GM18873 (cell line): Measurements from ENCODE around the gene TTBK1.

Experiments
- ATAC-seq: cut with Tn5 transposase; IDR thresholded peaks from one replicate; pipeline ENCODE4 v1.9.1; 2021; ENCODE audit warnings: mild to moderate bottlenecking, moderate library complexity, moderate number of reproducible peaks; ENCODE audit not compliant: unreplicated experiment, low FRiP score

The TTBK1 gene

GRCh38 chr6:43269273-43270007 lies 26.2 kb downstream of the TTBK1 start:
- no peak for ATAC-seq

DNA sequence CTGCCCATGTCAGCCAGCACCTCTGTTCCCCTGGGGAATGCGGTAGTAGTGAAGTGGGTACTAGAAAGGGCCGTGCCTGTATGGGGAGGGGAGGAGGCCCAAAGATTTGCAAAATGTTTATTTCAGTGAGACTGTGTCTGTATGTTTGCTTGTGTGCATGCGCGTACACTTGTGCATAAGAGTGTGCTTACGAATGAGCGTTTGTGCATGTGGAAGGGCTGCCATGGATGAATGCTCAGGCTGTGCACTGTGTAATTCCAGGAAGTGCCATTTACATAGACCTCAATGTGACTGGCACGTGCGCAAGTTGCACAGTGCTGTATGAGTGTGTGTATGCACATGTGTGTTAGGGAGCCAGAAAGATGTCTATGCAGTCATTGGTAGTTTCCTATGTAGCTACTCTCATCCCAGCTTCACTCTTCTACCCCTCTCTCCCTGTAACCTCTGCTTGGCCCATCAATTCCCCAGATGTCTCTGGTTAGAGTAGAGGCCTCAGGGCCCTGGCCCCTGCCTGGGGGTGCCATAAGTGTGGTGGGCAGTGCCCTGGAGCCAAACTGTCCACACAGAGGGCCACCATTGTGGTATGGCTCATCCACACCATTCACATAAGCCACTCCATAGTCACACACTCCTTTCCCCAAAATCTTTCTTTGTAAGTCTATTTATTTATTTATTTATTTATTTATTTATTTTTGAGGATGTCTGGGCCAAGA lies 28.0 kb downstream of the TTBK1 start:
- no peak for ATAC-seq

- no peak for ATAC-seq
Observed at GRCh38 chr6:43271944-43272343, 28.7 kb downstream of the TTBK1 start.

DNA sequence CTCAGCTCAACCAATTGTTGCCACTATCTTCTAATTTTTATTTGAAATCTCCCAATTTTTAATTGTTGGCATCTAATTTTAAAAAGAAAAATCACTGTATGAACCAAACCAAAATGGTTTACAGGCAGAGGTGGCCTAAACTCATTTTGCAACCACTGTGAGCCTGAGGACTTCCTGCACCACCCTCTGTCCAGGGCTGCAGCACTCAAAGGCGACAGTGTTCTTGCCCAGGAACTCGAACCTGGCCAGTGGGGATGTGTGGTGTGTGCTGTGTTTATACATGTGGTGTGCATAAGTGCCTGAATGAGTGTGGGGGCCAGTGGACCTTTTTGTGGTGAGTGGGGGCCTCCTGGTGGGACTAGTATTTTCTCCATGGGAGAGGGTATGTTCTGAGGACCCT lies 30.4 kb downstream of the TTBK1 start:
- ATAC-seq = no peak

DNA sequence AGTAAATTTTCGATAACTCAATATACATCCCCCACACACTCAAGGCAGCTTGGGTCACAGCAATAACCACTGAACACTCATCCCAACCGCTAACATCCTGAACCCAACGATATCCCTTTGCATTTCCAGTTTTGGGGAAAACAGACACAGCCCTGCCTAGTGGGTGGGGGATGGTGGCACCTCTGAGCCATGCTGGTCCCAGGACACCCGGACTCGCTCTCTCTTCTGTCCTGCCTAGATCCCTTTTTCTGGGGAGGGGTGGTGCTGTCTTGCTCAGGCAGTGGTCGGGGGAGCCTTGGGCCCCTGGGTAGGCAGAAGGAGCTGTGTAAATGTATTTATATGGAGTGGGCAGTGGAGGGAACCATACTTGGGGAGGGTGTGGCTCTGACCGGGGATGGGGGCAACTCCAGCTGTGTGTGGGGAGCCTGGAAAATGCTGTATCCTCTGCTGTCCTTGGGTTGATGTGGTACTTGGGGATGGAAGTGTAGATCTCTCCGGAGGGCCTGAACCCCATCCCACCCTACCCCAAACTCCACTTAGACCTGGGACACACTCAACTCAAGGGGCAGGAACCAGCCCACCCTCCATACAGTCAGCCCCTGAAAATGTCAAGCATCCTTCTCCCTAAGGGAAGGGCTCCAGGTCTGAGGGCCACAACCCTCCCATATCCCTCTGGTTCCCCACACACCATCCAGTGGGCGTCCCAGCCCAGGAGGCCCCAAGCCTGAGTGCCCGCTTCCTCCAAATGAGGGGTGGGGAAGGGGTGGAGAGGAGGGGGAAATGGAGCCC lies 31.0 kb downstream of the TTBK1 start:
- ATAC-seq = no peak

DNA sequence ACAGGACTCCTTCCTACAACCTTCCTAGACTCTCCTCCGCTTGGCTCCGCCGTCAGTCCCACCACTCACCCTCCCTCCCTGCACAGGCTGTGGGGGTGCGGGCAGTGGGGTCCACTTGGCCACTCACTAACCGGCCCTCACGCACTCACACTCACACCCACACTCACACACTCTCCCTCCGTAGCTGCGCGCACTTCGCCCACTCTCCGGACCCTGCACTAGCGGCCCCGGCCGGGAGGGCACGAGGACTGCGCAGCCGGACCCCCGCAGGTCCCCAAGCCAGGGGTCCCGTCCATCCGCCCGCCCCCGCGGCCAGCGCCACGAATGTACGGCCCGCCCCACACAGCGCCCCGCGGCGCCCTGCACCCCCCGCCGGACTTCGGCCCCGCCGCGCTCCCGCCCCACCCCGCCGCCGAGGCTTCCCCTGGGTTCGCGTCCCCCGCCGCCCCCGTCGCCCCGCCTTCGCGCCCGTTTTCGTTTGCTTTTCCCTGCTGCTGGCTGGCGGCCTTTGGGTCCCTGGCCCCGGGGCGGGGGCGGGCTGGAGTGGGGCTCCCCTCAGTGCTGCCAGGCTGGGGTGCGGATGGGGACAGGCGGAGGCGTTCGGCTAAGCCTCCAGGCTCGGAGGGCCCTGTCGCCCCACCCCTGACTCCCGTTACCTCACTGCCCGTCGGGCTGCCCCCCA lies 31.8 kb downstream of the TTBK1 start:
- ATAC-seq = no peak

- ATAC-seq = no peak
Observed at GRCh38 chr6:43275801-43276576, 32.7 kb downstream of the TTBK1 start.

- no peak for ATAC-seq
Observed at GRCh38 chr6:43276577-43277305, 33.5 kb downstream of the TTBK1 start.

DNA sequence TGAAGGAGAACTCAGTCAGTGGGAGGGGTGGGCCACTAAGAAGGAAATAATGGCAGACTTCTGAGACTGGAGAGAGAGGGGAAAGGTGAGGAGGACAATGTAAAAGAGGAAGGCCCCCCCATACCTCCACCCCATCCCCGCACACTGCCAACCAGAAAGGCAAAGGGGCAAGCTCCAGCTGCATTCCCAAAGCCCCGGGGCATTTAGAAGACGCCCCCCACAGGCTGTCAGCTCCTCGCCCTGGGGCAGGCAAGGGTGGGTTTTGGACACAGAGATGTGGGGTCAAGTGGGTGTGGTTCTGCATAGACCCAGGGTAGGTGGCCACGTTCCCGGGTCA lies 34.0 kb downstream of the TTBK1 start:
- ATAC-seq = no peak

DNA sequence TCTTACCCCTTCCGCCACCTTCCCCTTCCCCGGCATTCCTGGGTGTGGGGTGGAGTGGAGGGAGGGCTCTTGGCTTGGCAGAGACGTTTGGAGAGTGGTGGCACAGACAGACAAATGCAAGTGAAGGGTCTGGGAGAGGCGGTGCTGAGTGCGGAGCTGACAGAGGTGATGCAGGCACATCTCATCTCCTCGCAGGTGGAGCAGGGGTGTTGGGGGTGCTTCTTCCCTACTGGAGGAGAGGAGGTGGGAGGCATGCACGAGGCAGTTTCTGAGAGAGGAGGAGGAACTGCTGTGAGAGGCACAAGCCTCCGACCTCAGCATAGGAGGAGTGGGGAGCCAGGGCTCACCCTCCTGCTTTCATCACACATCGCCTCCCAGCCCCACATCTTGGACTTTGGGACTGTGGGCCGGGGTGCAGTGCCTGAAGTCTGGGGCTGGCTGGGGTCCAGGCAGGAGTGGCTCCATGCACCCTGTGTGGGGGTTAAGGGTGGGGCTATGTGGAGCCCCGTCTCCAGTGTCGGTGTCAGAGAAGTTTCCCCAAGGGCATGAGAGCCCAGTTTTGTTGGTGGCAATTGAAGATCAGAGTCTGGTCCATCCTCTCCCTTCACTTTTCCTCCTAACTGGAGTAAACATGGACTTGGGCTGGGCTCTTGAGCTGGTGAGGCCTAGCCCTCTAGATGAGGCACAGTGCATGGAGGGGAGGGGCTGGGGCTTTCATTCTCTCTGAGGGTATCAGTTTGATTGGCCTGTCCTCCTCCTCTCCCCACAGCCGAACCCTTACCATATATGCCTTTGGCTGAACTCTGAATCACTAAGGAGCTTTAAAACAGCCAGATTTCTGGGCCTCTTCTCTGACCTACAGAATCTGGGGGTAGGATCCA lies 34.6 kb downstream of the TTBK1 start:
- ATAC-seq = no peak

DNA sequence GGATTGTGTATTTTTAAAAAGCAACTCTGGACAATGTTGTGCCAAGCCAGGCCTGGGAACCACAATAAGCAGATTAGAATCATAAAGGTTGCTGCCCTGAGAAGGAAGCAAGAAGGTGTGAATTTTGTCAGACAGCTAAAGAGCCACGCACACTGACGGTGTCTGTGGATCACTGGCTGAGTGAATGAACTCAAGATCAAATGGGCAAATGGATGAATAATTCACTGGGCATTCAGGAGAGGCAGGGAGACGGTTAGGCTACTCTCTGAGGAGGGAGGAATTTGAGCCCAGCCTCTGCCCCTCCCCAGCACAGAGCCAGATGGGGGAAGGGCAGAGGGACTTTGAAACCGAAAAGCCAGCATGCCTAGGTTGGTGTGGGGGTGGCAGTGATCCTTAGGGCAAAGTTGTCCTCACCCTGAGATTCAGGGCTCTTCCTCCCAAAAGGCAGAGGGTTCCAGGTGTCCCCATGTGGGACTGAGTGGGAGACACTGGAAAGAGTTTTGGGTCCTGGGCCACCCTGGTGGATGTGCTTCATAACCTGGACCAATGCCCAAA lies 35.3 kb downstream of the TTBK1 start:
- no peak for ATAC-seq

DNA sequence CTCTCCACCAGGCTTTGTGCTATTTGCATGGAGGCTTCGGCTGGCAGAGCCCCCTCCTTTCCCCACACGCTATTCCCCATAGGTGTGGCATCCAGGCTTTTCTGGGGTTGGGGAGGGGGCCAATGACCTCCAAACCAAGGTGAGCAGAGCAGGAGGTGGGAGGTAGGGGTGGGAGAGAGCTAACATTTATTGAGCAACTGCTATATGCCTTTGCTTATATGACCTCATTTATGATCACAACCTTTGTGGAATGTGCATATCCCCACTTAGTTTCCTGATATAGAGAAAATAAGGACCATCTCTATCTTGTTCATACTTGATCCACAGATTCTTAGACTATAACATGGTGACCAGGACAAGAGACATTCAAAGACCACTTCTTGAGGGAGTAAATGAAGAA lies 37.0 kb downstream of the TTBK1 start:
- no peak for ATAC-seq

- ATAC-seq = no peak
Observed at GRCh38 chr6:43282060-43282459, 38.8 kb downstream of the TTBK1 start.

DNA sequence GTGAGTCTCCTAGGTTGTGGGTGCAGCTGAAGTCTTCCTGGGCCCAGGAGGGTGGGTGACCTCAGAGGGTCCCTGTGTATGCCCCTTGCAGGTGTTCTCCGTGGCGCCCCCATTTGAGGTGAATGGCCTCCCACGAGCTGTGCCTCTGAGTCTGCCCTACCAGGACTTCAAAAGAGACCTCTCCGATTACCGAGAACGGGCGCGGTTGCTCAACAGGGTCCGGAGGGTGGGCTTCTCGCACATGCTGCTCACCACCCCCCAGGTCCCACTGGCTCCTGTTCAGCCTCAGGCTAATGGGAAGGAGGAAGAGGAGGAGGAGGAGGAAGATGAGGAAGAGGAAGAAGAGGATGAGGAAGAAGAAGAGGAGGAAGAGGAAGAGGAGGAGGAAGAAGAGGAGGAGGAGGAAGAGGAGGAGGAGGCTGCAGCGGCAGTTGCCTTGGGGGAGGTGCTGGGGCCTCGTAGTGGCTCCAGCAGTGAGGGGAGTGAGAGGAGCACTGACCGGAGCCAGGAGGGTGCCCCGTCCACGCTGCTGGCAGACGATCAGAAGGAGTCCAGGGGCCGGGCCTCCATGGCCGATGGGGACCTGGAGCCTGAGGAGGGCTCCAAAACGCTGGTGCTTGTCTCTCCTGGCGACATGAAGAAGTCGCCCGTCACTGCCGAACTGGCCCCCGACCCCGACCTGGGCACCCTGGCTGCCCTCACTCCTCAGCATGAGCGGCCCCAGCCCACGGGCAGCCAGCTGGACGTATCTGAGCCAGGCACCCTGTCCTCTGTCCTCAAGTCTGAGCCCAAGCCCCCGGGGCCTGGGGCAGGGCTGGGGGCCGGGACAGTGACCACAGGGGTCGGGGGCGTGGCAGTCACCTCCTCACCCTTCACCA lies 39.6 kb downstream of the TTBK1 start:
- no peak for ATAC-seq

GRCh38 chr6:43283514-43283901 lies 40.2 kb downstream of the TTBK1 start:
- no peak for ATAC-seq

DNA sequence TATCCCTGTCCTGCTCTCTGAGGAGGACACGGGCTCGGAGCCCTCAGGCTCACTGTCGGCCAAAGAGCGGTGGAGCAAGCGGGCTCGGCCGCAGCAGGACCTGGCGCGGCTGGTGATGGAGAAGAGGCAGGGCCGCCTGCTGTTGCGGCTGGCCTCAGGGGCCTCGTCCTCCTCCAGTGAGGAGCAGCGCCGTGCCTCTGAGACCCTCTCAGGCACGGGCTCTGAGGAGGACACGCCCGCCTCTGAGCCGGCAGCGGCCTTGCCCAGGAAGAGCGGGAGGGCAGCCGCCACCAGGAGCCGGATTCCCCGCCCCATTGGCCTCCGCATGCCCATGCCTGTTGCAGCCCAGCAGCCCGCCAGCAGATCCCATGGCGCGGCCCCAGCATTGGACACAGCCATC lies 40.6 kb downstream of the TTBK1 start:
- ATAC-seq = no peak

DNA sequence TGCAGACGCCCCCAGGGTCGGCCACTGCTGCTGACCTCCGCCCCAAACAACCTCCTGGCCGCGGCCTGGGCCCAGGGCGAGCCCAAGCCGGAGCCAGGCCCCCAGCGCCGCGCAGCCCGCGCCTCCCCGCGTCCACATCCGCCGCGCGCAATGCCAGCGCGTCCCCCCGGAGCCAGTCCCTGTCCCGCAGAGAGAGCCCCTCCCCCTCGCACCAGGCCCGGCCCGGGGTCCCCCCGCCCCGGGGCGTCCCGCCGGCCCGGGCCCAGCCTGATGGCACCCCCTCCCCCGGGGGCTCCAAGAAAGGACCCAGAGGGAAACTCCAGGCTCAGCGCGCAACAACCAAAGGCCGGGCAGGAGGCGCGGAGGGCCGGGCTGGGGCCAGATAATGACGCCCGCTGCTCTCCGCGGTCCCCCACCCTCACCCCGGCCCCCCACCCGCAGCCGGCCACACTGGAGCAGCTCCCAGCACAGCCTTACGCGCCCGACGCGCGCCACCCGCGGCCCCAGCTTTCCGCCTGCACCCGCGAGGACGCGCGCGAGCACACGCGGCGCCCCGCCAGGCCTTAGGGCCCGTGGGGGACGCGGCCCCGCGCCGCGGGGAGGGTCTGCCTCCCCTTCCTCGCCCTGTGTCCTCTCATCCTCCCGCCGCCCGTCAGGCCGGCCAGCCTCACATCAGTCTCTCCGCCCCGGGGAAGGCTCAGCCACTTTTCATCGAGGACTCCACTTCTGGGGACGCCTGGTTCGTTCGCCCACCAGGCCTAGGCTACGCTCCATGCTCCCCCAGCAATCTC lies 41.9 kb downstream of the TTBK1 start:
- no peak for ATAC-seq
